ENCODE results near the gene ZNF605.
"Not testable (repeated sequence)": the region's sequence is repeated elsewhere in the genome, so short reads cannot be mapped to it uniquely, and the experiment has no call there.

Gene ZNF605

GRCh38 chr12:132956011-132956788 lies at the start of gene ZNF605:
Gene ZNF605, minus strand, starts transcription at chr12:132956306. Its CDS starts 10,671 bp downstream, at chr12:132945635.
- DNase-seq (ENCODE audit: low read depth): peak; percentile 67

DNA sequence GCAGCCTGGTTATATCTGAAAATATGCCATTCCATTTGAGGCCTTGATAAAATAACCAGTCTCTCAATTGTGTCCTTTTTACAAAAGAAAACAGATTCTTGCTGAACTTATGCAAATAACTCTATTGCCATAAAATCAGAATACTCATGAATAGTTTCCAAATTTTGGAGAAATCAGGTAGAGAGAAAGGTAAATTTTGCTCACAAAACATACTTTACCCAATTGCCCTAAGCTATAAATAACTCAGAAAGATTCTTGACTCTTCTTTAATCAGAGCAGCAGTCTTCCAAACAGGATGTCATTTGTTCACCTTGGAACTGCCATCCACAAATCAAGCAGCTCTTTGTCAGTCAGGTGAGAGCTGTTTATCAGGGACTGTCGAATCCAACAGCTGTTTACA lies 42.6 kb upstream of the ZNF605 start:
- no peak for DNase-seq (ENCODE audit: low read depth)

DNA sequence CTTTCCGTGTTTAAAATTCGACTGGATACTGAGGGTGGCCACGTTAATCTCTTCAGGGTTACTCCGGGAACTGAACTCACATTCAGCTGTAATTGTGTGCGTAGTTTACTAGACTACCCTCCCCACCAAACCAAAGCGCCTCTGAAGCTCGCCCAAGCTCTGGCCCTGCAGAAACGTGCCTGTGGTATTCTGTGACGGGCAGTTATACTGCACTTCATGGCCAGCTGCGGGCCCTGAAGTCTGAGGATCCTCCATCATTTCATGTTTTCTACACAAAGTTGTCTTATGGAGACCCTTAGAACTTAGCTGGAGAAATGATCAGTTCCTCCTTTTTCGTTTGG lies 30.7 kb upstream of the ZNF605 start:
- DNase-seq (ENCODE audit: low read depth): no peak

GRCh38 chr12:132986001-132986884 lies 30.1 kb upstream of the ZNF605 start, which contains the start of gene ZNF26:
Gene ZNF26, plus strand, starts transcription at chr12:132986367. Its CDS starts 474 bp downstream, at chr12:132986841.
- peak; percentile 76 for DNase-seq (ENCODE audit: low read depth)

DNA sequence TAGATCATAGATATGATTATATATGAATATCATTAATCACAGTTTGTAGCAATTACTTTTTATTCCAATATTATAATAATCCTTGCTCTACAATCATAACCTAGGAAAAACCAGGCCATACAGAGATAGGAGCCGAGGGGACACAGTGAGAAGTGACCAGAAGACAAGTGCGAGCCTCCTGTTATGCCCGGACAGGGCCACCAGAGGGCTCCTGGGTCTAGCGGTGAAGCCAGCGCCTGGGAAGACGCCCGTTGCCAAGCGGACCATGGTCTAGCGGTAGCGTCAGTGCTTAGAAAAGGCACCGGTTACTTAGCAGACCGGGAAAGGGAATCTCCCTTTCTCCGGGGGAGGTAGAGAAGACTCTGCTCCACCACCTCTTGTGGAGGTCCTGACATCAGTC lies 20.8 kb upstream of the ZNF605 start:
- not testable (repeated sequence) for DNase-seq (ENCODE audit: low read depth)

GRCh38 chr12:132972374-132972773 lies 16.3 kb upstream of the ZNF605 start:
- no peak for DNase-seq (ENCODE audit: low read depth)

GRCh38 chr12:132967736-132968135 lies 11.6 kb upstream of the ZNF605 start:
- no peak for DNase-seq (ENCODE audit: low read depth)

GRCh38 chr12:132966676-132967415 lies 10.7 kb upstream of the ZNF605 start:
- DNase-seq (ENCODE audit: low read depth): no peak

GRCh38 chr12:132965796-132966195 lies 9.7 kb upstream of the ZNF605 start:
- no peak for DNase-seq (ENCODE audit: low read depth)

GRCh38 chr12:132963947-132964346 lies 7.8 kb upstream of the ZNF605 start:
- not testable (repeated sequence) for DNase-seq (ENCODE audit: low read depth)

DNA sequence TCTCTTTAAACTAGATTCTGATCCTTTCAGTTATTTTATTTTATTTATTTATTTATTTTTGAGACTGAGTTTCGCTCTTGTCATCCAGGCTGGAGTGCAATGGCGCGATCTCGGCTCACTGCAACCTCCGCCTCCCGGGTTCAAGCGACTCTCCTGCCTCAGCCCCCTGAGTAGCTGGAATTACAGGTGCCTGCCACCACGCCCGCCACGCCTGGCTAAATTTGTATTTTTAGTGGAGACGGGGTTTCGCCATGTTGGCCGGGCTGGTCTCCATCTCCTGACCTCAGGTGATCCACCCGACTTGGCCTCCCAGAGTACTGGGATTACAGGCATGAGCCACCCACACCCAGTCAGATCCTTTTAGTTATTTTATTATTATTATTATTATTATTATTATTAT lies 5.7 kb upstream of the ZNF605 start:
- DNase-seq (ENCODE audit: low read depth): not testable (repeated sequence)

- peak; percentile 17 for DNase-seq (ENCODE audit: low read depth)
Observed at GRCh38 chr12:132955094-132956010, 754 bp downstream of the ZNF605 start.

GRCh38 chr12:132954471-132955048 lies 1.5 kb downstream of the ZNF605 start:
- no peak for DNase-seq (ENCODE audit: low read depth)

- no peak for DNase-seq (ENCODE audit: low read depth)
Observed at GRCh38 chr12:132953771-132954170, 2.3 kb downstream of the ZNF605 start.

DNA sequence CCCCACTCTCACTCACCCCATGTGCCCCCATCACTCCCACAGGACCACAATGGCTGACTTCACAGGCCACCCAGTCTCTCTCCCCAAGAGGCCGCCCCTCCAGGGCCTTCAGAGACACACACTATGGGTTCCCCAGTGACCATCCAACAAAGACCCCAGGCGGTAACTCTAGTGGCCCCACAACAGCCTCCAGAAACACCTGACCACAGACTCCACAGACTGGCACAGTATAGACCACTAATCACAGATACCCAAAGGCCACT lies 3.0 kb downstream of the ZNF605 start:
- DNase-seq (ENCODE audit: low read depth): no peak

- DNase-seq (ENCODE audit: low read depth): no peak
Observed at GRCh38 chr12:132952371-132953162, 3.5 kb downstream of the ZNF605 start.

GRCh38 chr12:132951649-132952048 lies 4.5 kb downstream of the ZNF605 start:
- DNase-seq (ENCODE audit: low read depth): no peak

- no peak for DNase-seq (ENCODE audit: low read depth)
Observed at GRCh38 chr12:132950844-132951535, 5.1 kb downstream of the ZNF605 start.

DNA sequence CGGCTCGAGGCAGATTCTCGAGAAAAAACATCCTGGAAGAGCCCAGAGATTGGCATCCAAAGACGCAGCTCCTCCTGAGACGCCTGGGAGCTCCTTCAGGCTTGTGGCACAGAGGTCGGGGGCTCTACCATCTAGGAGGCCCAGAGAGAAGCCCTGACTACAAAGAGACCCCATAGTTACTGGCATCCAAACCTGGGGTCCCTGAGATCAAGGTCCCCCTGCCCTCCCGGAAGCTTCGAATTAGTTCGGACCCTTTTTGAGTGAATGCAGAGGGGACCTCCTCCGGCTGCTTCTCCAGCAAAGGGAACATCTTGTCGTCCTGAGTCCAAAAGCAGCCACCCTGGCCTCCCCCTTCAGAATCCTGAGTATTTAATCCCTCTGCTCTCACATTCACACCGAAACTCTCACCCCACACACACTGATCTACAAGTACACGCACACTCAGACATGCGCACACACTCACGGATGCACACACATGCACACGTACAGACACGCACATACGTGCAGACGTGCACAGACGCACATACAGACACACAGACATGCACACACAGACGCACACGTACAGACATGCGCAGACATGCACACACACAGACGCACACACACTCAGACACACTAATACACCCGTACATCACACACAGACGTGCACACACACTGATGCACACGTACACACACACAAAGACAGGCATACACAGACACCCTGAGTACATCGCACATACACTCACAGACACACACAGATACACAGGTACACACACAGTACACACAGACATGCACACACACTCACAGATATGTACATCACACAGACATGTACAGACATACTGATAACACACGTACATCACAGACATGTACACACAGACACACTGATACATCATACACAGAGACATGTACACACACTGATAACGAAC lies 5.9 kb downstream of the ZNF605 start:
- no peak for DNase-seq (ENCODE audit: low read depth)
